GM23338 (cell line): ENCODE results near the gene XYLB. TPM values are rescaled to one million over a fixed set of nuclear protein-coding genes. Genes with fewer than 3 reads are reported as not detected.

Source experiments
- ATAC-seq: fragments of 200-7000 bp; cut with Tn5 transposase; 3 replicates; pipeline ENCODE4 v1.9.1; 2020
- DNase-seq: peaks from one replicate; pipeline ENCODE4 v3.0.0-alpha.2; 2015; ENCODE audit warnings: low spot score
- H2AFZ ChIP-seq: fragments of 200-600 bp; sonication (generic); 2 replicates; pipeline ENCODE4 v1.8.0; 2016; ENCODE audit warnings: antibody characterized with exemption, mild to moderate bottlenecking, moderate library complexity
- H3F3A ChIP-seq: fragments of 200-600 bp; sonication (generic); replicated peaks from 2 replicates; pipeline ENCODE4 v1.8.0; 2017; ENCODE audit warnings: antibody characterized with exemption, mixed run types, low read depth
- H3K27ac ChIP-seq: fragments of 200-600 bp; sonication (generic); 2 replicates; pipeline ENCODE4 v1.6.1; 2016; ENCODE audit warnings: low read depth
- H3K27me3 ChIP-seq: fragments of 200-600 bp; sonication (generic); 2 replicates; pipeline ENCODE4 v1.8.0; 2016; ENCODE audit warnings: mild to moderate bottlenecking, mixed run types, moderate library complexity; ENCODE audit not compliant: insufficient read depth
- H3K36me3 ChIP-seq: fragments of 200-600 bp; sonication (generic); 2 replicates; pipeline ENCODE4 v1.8.0; 2016; ENCODE audit warnings: mild to moderate bottlenecking; ENCODE audit not compliant: insufficient read depth
- H3K4me1 ChIP-seq: fragments of 200-600 bp; sonication (generic); 2 replicates; pipeline ENCODE4 v1.8.0; 2016; ENCODE audit warnings: mild to moderate bottlenecking, moderate library complexity; ENCODE audit not compliant: insufficient read depth
- H3K4me2 ChIP-seq: fragments of 200-600 bp; sonication (generic); 2 replicates; pipeline ENCODE4 v1.7.1; 2017; ENCODE audit warnings: mixed run types
- H3K4me3 ChIP-seq: fragments of 200-600 bp; sonication (generic); 2 replicates; pipeline ENCODE4 v1.6.1; 2016; ENCODE audit warnings: mixed run types
- H3K79me2 ChIP-seq: fragments of 200-600 bp; sonication (generic); replicated peaks from 2 replicates; pipeline ENCODE4 v1.8.0; 2017; ENCODE audit warnings: mild to moderate bottlenecking; ENCODE audit not compliant: insufficient read depth
- H3K9me2 ChIP-seq: fragments of 200-600 bp; sonication (generic); 2 replicates; pipeline ENCODE4 v1.8.0; 2017; ENCODE audit not compliant: insufficient read depth
- H4K20me1 ChIP-seq: fragments of 200-600 bp; sonication (generic); replicated peaks from 2 replicates; pipeline ENCODE4 v1.8.0; 2017; ENCODE audit warnings: mild to moderate bottlenecking; ENCODE audit not compliant: insufficient read depth
- H3K27ac Mint-ChIP-seq: 2 replicates; pipeline ENCODE4 v1.8.0; 2020; ENCODE audit warnings: inconsistent platforms, mild to moderate bottlenecking, moderate library complexity, mixed read lengths
- H3K27me3 Mint-ChIP-seq: 3 replicates; pipeline ENCODE4 v1.8.0; 2022; ENCODE audit warnings: low read depth, mild to moderate bottlenecking, moderate library complexity, mixed read lengths, inconsistent platforms; ENCODE audit not compliant: insufficient read depth, poor library complexity
- H3K36me3 Mint-ChIP-seq: 3 replicates; pipeline ENCODE4 v1.8.0; 2021; ENCODE audit warnings: low read depth, mild to moderate bottlenecking, inconsistent platforms, moderate library complexity, mixed read lengths
- H3K4me1 Mint-ChIP-seq: 3 replicates; pipeline ENCODE4 v1.8.0; 2020; ENCODE audit warnings: mild to moderate bottlenecking, inconsistent platforms, mixed read lengths
- H3K4me3 Mint-ChIP-seq: 3 replicates; pipeline ENCODE4 v1.8.0; 2021; ENCODE audit warnings: moderate library complexity, mild to moderate bottlenecking, inconsistent platforms, mixed read lengths
- H3K9me3 Mint-ChIP-seq: 3 replicates; pipeline ENCODE4 v1.8.0; 2020; ENCODE audit warnings: moderate library complexity, mild to moderate bottlenecking, inconsistent platforms, mixed read lengths
- EZH2 ChIP-seq: fragments of 200-600 bp; sonication (generic); IDR thresholded peaks from one replicate; pipeline ENCODE4 v1.8.0; 2017; ENCODE audit warnings: antibody characterized with exemption, mild to moderate bottlenecking, low read depth; ENCODE audit not compliant: unreplicated experiment
- EZH2phosphoT487 ChIP-seq: fragments of 200-600 bp; sonication (generic); IDR thresholded peaks from one replicate; pipeline ENCODE4 v1.8.1; 2018; ENCODE audit warnings: antibody characterized with exemption; ENCODE audit not compliant: unreplicated experiment
- JUNB ChIP-seq: IDR thresholded peaks from one replicate; pipeline ENCODE4 v1.6.1; 2016; ENCODE audit warnings: antibody characterized with exemption; ENCODE audit not compliant: unreplicated experiment
- NANOG ChIP-seq: IDR thresholded peaks from 2 replicates; pipeline ENCODE4 v1.6.1; 2016; ENCODE audit warnings: antibody characterized with exemption, borderline replicate concordance
- POLR2AphosphoS5 ChIP-seq: IDR thresholded peaks from 2 replicates; pipeline ENCODE4 v1.6.1; 2016; ENCODE audit warnings: antibody characterized with exemption, low read depth
- ZNF114 ChIP-seq: fragments of 250-450 bp; sonication (Bioruptor Pico); IDR thresholded peaks from 2 replicates; pipeline ENCODE4 v1.5.0; 2020; ENCODE audit warnings: mild to moderate bottlenecking, moderate library complexity
- ZNF462 ChIP-seq: fragments of 250-450 bp; sonication (Bioruptor Pico); IDR thresholded peaks from 2 replicates; pipeline ENCODE4 v1.5.0; 2020; ENCODE audit warnings: mild to moderate bottlenecking, moderate library complexity
- polyA plus RNA-seq: library from polyadenylated mRNA; unstranded; fragments of >200 nt; fragmentation: Nextera tagmentation; extraction: Ambion mirVana; gene quantifications from 2 replicates; pipeline ENCODE4 v1.2.1, GENCODE V29; 2016
- total RNA-seq: library from RNA; depleted of rRNA; stranded (reverse); fragments of >200 nt; shearing (Covaris generic); gene quantifications from 2 replicates; pipeline ENCODE4 v1.2.3, GENCODE V29; 2014
- TF ChIP-seq, protein P1 (sequence below), 2 experiments: fragments of 200-600 bp in 1 of 2; sonication (generic) in 1 of 2; conservative IDR thresholded peaks; 2 replicates each; pipeline versions ENCODE4 v1.5.1 to v1.6.1; 2016 to 2017; ENCODE audit warnings: antibody characterized with exemption in 2 of 2, low read depth in 2 of 2, mild to moderate bottlenecking in 2 of 2, moderate library complexity in 1 of 2

Gene XYLB
- total and polyA plus RNA-seq, 2 experiments from 2014 or later: 1.6 to 3.3 TPM

DNA sequence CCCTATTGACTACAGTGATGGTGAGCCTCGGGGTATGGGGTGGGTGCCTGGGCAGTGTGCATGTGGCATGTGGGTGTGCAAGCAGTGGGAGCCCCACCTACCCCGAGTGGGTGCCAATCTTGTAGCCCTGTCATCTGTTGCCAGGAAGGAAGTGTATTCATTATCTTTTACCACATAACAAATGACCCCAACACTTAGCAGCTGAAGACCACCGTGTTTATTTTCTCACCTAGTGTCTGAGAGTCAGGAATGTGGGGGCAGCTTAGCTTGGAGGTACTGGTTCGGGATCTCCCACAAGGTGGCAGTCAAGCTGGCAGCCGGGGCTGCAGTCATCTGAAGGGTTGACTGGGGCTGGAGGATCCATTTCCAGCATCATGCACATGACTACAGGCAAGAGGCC lies 21.7 kb downstream of the XYLB start:
- no peak overlapping the region for H3K27ac Mint-ChIP-seq
- no peaks in the 10 kb centered on the region for H3K4me1 Mint-ChIP-seq
- no peaks in the 10 kb centered on the region for H3K4me1 ChIP-seq
- H3K36me3 ChIP-seq: peaks cover 2% of the 10 kb centered on the region; the same call in 1 of the 2 replicates
- no peak overlapping the region for H2AFZ ChIP-seq
- TF ChIP-seq, protein P1, sequence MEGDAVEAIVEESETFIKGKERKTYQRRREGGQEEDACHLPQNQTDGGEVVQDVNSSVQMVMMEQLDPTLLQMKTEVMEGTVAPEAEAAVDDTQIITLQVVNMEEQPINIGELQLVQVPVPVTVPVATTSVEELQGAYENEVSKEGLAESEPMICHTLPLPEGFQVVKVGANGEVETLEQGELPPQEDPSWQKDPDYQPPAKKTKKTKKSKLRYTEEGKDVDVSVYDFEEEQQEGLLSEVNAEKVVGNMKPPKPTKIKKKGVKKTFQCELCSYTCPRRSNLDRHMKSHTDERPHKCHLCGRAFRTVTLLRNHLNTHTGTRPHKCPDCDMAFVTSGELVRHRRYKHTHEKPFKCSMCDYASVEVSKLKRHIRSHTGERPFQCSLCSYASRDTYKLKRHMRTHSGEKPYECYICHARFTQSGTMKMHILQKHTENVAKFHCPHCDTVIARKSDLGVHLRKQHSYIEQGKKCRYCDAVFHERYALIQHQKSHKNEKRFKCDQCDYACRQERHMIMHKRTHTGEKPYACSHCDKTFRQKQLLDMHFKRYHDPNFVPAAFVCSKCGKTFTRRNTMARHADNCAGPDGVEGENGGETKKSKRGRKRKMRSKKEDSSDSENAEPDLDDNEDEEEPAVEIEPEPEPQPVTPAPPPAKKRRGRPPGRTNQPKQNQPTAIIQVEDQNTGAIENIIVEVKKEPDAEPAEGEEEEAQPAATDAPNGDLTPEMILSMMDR (conservative IDR thresholded peaks at IDR 0.05; ENCODE audit: low read depth in 2 of 2): peak; percentile 15 to 39; a peak in 2 of 4 replicates
- no peak for TF ChIP-seq EZH2
- H3K27me3 ChIP-seq: no peaks in the 10 kb centered on the region
- H3K27me3 Mint-ChIP-seq: peaks cover 4% of the 10 kb centered on the region
- H3K27ac ChIP-seq: no peak overlapping the region
- H3K4me3 ChIP-seq: no peak overlapping the region
- H3K4me2 ChIP-seq: no peak overlapping the region
- no peaks in the 10 kb centered on the region for H3K9me2 ChIP-seq
- DNase-seq (peak; percentile 12), ATAC-seq (no peak)
- peaks cover 53% of the 10 kb centered on the region for H3K36me3 Mint-ChIP-seq
- no peaks in the 10 kb centered on the region for H3F3A ChIP-seq
- no peak overlapping the region for H3K4me3 Mint-ChIP-seq
- H3K9me3 Mint-ChIP-seq: peaks cover 13% of the 10 kb centered on the region
- no peaks in the 10 kb centered on the region for H3K79me2 ChIP-seq
- no peaks in the 10 kb centered on the region for H4K20me1 ChIP-seq

DNA sequence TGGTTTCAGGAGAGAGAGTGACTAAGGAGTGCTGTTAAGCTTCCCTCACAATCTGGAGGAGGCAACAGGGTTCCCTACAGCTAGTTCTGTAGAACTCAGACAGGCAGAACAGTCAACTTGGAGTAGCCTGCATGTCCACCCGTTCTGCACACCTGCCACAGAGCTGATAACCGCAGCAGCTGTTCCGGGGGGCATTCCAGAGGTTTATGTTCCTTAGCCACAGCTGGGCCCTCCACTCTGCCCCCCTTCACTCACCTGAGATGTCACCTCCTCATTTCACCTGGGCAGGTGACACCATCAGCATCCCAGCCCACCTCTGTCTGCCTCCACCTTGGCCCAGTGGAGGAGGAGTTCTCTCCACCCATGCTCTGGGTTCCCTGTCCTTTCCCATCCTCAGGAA lies 22.6 kb downstream of the XYLB start:
- TF ChIP-seq ZNF114 (no peak), JUNB (no peak), EZH2phosphoT487 (no peak), ZNF462 (CRISPR knock-in tag) (no peak), POLR2AphosphoS5 (no peak), NANOG (no peak)
- TF ChIP-seq, protein P1 (conservative IDR thresholded peaks at IDR 0.05; ENCODE audit: low read depth in 2 of 2): no peak
- no peak overlapping the region for H3K27ac ChIP-seq

More for the DNA sequence above, 22.6 kb downstream of the XYLB start:
- Histone ChIP-seq H3K9me2 (no peaks in the 10 kb centered on the region), H3F3A (no peaks in the 10 kb centered on the region), H2AFZ (no peak overlapping the region), H4K20me1 (no peaks in the 10 kb centered on the region), H3K4me2 (no peak overlapping the region), H3K36me3 (peaks cover 2% of the 10 kb centered on the region; the same call in 1 of the 2 replicates), H3K4me3 (no peak overlapping the region), H3K4me1 (no peaks in the 10 kb centered on the region), H3K27me3 (no peaks in the 10 kb centered on the region), H3K79me2 (no peaks in the 10 kb centered on the region)
- Mint-ChIP-seq H3K4me1 (no peaks in the 10 kb centered on the region), H3K27ac (no peak overlapping the region), H3K36me3 (peaks cover 53% of the 10 kb centered on the region), H3K27me3 (peaks cover 4% of the 10 kb centered on the region), H3K4me3 (no peak overlapping the region), H3K9me3 (peaks cover 13% of the 10 kb centered on the region)
- DNase-seq (no peak), ATAC-seq (no peak)
